ENCODE measurements around the gene NR1H2. TPM values are rescaled to one million over a fixed set of nuclear protein-coding genes. Genes with fewer than 3 reads are reported as not detected.

Gene NR1H2
- total RNA-seq: 100 to 1,000 TPM in 1 of 2 donors, 10 to 100 TPM in 1; 97.0 to 121 TPM

GRCh38 chr19:50376166-50377050 lies at the start of gene NR1H2:
NR1H2 (plus strand) TSS chr19:50376457; CDS start chr19:50377606, 1,149 bp downstream.
- Histone ChIP-seq H3K36me3 (peaks cover 37% of the 10 kb centered on the region), H3K4me3 (peak within 1 kb of the TSS; percentile 93 to 95), H3K27ac (peak within 1 kb of the TSS; percentile 99), H3K27me3 (no peaks in the 10 kb centered on the region), H3K9me3 (no peaks in the 10 kb centered on the region), H3K4me1 (peaks cover 0 to 28% of the 10 kb centered on the region in 2 donors)
- peak; percentile 96 for DNase-seq (ENCODE audit: low spot score)
- TF ChIP-seq, protein P1, sequence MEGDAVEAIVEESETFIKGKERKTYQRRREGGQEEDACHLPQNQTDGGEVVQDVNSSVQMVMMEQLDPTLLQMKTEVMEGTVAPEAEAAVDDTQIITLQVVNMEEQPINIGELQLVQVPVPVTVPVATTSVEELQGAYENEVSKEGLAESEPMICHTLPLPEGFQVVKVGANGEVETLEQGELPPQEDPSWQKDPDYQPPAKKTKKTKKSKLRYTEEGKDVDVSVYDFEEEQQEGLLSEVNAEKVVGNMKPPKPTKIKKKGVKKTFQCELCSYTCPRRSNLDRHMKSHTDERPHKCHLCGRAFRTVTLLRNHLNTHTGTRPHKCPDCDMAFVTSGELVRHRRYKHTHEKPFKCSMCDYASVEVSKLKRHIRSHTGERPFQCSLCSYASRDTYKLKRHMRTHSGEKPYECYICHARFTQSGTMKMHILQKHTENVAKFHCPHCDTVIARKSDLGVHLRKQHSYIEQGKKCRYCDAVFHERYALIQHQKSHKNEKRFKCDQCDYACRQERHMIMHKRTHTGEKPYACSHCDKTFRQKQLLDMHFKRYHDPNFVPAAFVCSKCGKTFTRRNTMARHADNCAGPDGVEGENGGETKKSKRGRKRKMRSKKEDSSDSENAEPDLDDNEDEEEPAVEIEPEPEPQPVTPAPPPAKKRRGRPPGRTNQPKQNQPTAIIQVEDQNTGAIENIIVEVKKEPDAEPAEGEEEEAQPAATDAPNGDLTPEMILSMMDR (IDR thresholded peaks at IDR 0.05): no peak

DNA sequence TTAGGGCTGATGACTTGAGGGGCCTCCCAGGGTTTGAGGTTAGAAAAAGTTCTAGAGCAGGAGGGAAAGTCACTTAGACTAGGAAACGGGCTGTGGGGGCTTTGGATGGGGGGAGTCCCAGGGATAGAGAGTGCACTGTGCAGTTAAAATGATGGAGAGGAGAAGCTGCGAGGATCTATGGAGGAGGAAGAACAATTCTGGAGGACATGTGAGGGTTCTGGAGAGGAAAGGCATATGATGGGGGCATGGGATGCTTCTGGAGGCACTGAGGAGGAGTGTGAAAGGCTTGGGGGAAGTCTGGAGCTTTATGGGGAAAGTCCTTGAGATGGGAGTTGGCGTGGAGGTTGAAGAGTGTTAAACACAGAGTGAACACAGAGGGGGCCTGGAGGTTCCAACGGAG lies 49.2 kb upstream of the NR1H2 start:
- no peaks in the 10 kb centered on the region for H3K9me3 ChIP-seq
- H3K4me3 ChIP-seq: no peak overlapping the region
- H3K27ac ChIP-seq: no peak overlapping the region
- H3K36me3 ChIP-seq: no peaks in the 10 kb centered on the region
- DNase-seq (ENCODE audit: low spot score): no peak
- peaks cover 0 to 40% of the 10 kb centered on the region in 2 donors for H3K4me1 ChIP-seq
- TF ChIP-seq, protein P1 (IDR thresholded peaks at IDR 0.05): no peak
- no peaks in the 10 kb centered on the region for H3K27me3 ChIP-seq

- Histone ChIP-seq H3K27me3 (no peaks in the 10 kb centered on the region), H3K9me3 (no peaks in the 10 kb centered on the region), H3K27ac (no peak overlapping the region), H3K4me3 (no peak overlapping the region), H3K36me3 (no peaks in the 10 kb centered on the region), H3K4me1 (peaks cover 0 to 46% of the 10 kb centered on the region in 2 donors)
- no peak for DNase-seq (ENCODE audit: low spot score)
- TF ChIP-seq, protein P1 (IDR thresholded peaks at IDR 0.05): no peak
Observed at GRCh38 chr19:50327461-50328223, 48.6 kb upstream of the NR1H2 start.

- no peak overlapping the region for H3K27ac ChIP-seq
- H3K27me3 ChIP-seq: no peaks in the 10 kb centered on the region
- H3K36me3 ChIP-seq: no peaks in the 10 kb centered on the region
- no peaks in the 10 kb centered on the region for H3K9me3 ChIP-seq
- DNase-seq (ENCODE audit: low spot score): no peak
- peaks cover 0 to 51% of the 10 kb centered on the region in 2 donors for H3K4me1 ChIP-seq
- H3K4me3 ChIP-seq: peak overlapping the region; percentile 17 to 42
- TF ChIP-seq, protein P1 (IDR thresholded peaks at IDR 0.05): peak in 1 of 2 donors; percentile 21
Observed at GRCh38 chr19:50328224-50328872, 47.9 kb upstream of the NR1H2 start.

- no peak for DNase-seq (ENCODE audit: low spot score)
- Histone ChIP-seq H3K9me3 (no peaks in the 10 kb centered on the region), H3K36me3 (no peaks in the 10 kb centered on the region), H3K4me3 (peak overlapping the region in 1 of 2 donors; percentile 42), H3K27me3 (no peaks in the 10 kb centered on the region), H3K27ac (no peak overlapping the region), H3K4me1 (peaks cover 0 to 52% of the 10 kb centered on the region in 2 donors)
- TF ChIP-seq, protein P1 (IDR thresholded peaks at IDR 0.05): no peak
Observed at GRCh38 chr19:50328873-50329145, 47.4 kb upstream of the NR1H2 start.

Data from right atrium auricular region (tissue), 2 donors.